Brain microvascular endothelial cell (primary cell): ENCODE data around the gene OR6C1.
"Not testable (repeated sequence)": the region's sequence is repeated elsewhere in the genome, so short reads cannot be mapped to it uniquely, and the experiment has no call there.

Experiments used
- DNase-seq: peaks from one replicate; pipeline ENCODE4 v3.0.0-alpha.2; 2020
- H3K27ac ChIP-seq: fragments of 250-450 bp; sonication (Bioruptor Pico); 2 replicates; pipeline ENCODE4 v1.5.1; 2020; ENCODE audit warnings: mild to moderate bottlenecking, moderate library complexity
- H3K27me3 ChIP-seq: fragments of 250-450 bp; sonication (Bioruptor Pico); replicated peaks from 2 replicates; pipeline ENCODE4 v1.5.1; 2020; ENCODE audit warnings: mild to moderate bottlenecking
- H3K36me3 ChIP-seq: fragments of 250-450 bp; sonication (Bioruptor Pico); replicated peaks from 2 replicates; pipeline ENCODE4 v1.5.1; 2020; ENCODE audit warnings: mild to moderate bottlenecking
- H3K4me3 ChIP-seq: 2 replicates; pipeline ENCODE4 v1.5.1; 2011; ENCODE audit warnings: low read depth, mild to moderate bottlenecking, control low read depth, low read length, moderate library complexity
- CTCF ChIP-seq: IDR thresholded peaks from 2 replicates; pipeline ENCODE4 v1.5.1; 2011; ENCODE audit warnings: low read depth, mild to moderate bottlenecking, moderate library complexity, low read length, control low read depth, inconsistent platforms; ENCODE audit errors: missing control alignments
- in situ Hi-C: cut with HindIII; loops from 2 replicates; pipeline ENCODE4 v1.10.0; 2017; ENCODE audit warnings: low sequenced_read_pairs, low pct_ligation_motif_present

The OR6C1 gene

GRCh38 chr12:55330446-55330845 is 16.3 kb downstream of the OR6C1 start, which contains the start of gene OR6C3:
Gene OR6C3, plus strand, starts transcription at chr12:55330746. Its CDS starts 955 bp downstream, at chr12:55331701.
- Histone ChIP-seq H3K4me3 (no peak within 1 kb of the TSS), H3K36me3 (no peaks in the 10 kb centered on the region), H3K27me3 (no peaks in the 10 kb centered on the region), H3K27ac (no peak within 1 kb of the TSS)
- DNase-seq, result no peak
- TF ChIP-seq CTCF, result no peak
- in situ Hi-C loops, result no loop called here

- Histone ChIP-seq H3K4me3 (no peak overlapping the region), H3K36me3 (no peaks in the 10 kb centered on the region), H3K27me3 (no peaks in the 10 kb centered on the region), H3K27ac (no peak overlapping the region)
- in situ Hi-C loops, result no loop called here
- DNase-seq, result no peak
- no peak for TF ChIP-seq CTCF
Measured at GRCh38 chr12:55336002-55336401, 21.9 kb downstream of the OR6C1 start.

- H3K27me3 ChIP-seq, H3K36me3 ChIP-seq, DNase-seq, H3K4me3 ChIP-seq, in situ Hi-C loops, H3K27ac ChIP-seq: not testable (repeated sequence)
Measured at GRCh38 chr12:55355338-55355737, 41.2 kb downstream of the OR6C1 start.

- Histone ChIP-seq H3K4me3 (no peak within 1 kb of the TSS), H3K27me3 (no peaks in the 10 kb centered on the region), H3K36me3 (no peaks in the 10 kb centered on the region), H3K27ac (no peak within 1 kb of the TSS)
- no peak for TF ChIP-seq CTCF
- DNase-seq, result no peak
- in situ Hi-C loops, result no loop called here
Measured at GRCh38 chr12:55362675-55363074, 48.5 kb downstream of the OR6C1 start, which contains the start of gene OR6C75. Gene OR6C75, plus strand, starts transcription at chr12:55362975. Its CDS starts 2,136 bp downstream, at chr12:55365111.

- no peak for DNase-seq
- no peak overlapping the region for H3K4me3 ChIP-seq
- H3K36me3 ChIP-seq, result no peaks in the 10 kb centered on the region
- in situ Hi-C loops, result no loop called here
- TF ChIP-seq CTCF, result no peak
- no peak overlapping the region for H3K27ac ChIP-seq
- H3K27me3 ChIP-seq, result no peaks in the 10 kb centered on the region
Measured at GRCh38 chr12:55365086-55365485, 50.9 kb downstream of the OR6C1 start.
